Heart left ventricle (tissue), 13 donors: ENCODE data around the gene PLA2G12A.

Experiments used
- CTCF ChIP-seq, 12 donors: fragments of 200-600 bp; sonication (generic) in 4 of 12; IDR thresholded peaks; one replicate each; pipeline versions ENCODE4 v1.5.0 to v1.8.0; 2018 to 2022; ENCODE audit warnings: antibody characterized with exemption in 12 of 12, mild to moderate bottlenecking in 5 of 12
- POLR2A ChIP-seq, 2 donors: fragments of 450-650 bp; IDR thresholded peaks; one replicate each; pipeline ENCODE4 v1.6.1; 2017; ENCODE audit warnings: antibody characterized with exemption in 2 of 2, mild to moderate bottlenecking in 2 of 2, moderate library complexity in 2 of 2
- donor health status: ischemic (EF 13 %, LVEDD 7.1; RV severe dilation, severe dysfunction).
- donor health status: DM: no; HTN: yes; CAD: no.
- donor health status: DM: no; HTN: no; CAD: no.
- donor health status: ischemic (EF 25% LVEDD 6.9; RV normal size, moderate dysfunction).
- donor health status: ischemic (EF 25% LVEDD 5.7; RV mildly dilated, moderate dysfunction).
- donor health status: ischemic (EF 35%, LVEDD 5.7; RV mildly dilated, moderate dysfunction).
- donor health status: nonischemic (EF 11% LVEDD 7.7; RV severe dilation, severe dysfunction).
- donor health status: DM: yes; HTN: yes; CAD: no.
- donor health status: PGD.
- donor health status: ischemic (EF 29% LVEDD 5.4; RV normal size, mild dysfunction).
- donor health status: nonischemic (EF 23%, LVEDD 6.1; RV moderate dilation, normal function).

- TF ChIP-seq POLR2A (IDR thresholded peaks at IDR 0.05) (no peak), CTCF (IDR thresholded peaks at IDR 0.05) (no peak)
Observed at GRCh38 chr4:109749388-109750082, 19.7 kb upstream of the PLA2G12A start.
